Endothelial cell of umbilical vein (primary cell): ENCODE results near the gene ERAP2. TPM values are rescaled to one million over a fixed set of nuclear protein-coding genes. Genes with fewer than 3 reads are reported as not detected.

ENCODE experiments used
- BruUV-seq: library from RNA; stranded (reverse); fragments of 400-500 nt; replicated peaks from 2 replicates; lab custom pipeline; 2021; lab: Mats Ljungman, UMichigan
- CTCF ChIA-PET: fragments of 300-600, 350-600 bp; sonication (Branson Sonifier 250); formaldehyde crosslinking; loops from one replicate; lab custom pipeline; 2021; ENCODE audit warnings: antibody characterized with exemption, inconsistent platforms; lab: Charles Lee
- POLR2A ChIA-PET: fragments of 300-600, 350-600 bp; sonication (Branson Sonifier 250); formaldehyde crosslinking; loops from one replicate; lab custom pipeline; 2021; ENCODE audit warnings: antibody characterized with exemption, inconsistent platforms; lab: Charles Lee
- DNase-seq: peaks from one replicate; pipeline ENCODE4 v3.0.0-alpha.2; 2011; ENCODE audit warnings: low read depth, low spot score
- FAIRE-seq: peaks from 2 replicates; lab custom pipeline; 2011; peaks lifted over from hg19 to GRCh38; lab: Jason Lieb, UNC
- H2AFZ ChIP-seq: 2 replicates; pipeline ENCODE4 v1.6.0; 2012; ENCODE audit warnings: low read depth, low read length, control low read depth, inconsistent platforms
- H3K27ac ChIP-seq: 2 replicates; pipeline ENCODE4 v1.5.1; 2011; ENCODE audit warnings: low read depth, mild to moderate bottlenecking, control low read depth, low read length, moderate library complexity; ENCODE audit not compliant: insufficient read depth
- H3K27me3 ChIP-seq, 2 experiments: 2 replicates each; pipeline versions ENCODE4 v1.6.0 to v1.6.1; 2011; ENCODE audit warnings: low read length in 2 of 2, mixed read lengths in 1 of 2; ENCODE audit not compliant: control insufficient read depth in 2 of 2, insufficient read depth in 2 of 2
- H3K36me3 ChIP-seq, 2 experiments: 2 replicates in 1 of 2; 3 replicates in 1 of 2; pipeline ENCODE4 v1.5.1; 2011; ENCODE audit warnings: low read length in 2 of 2, mild to moderate bottlenecking in 1 of 2, moderate library complexity in 1 of 2; ENCODE audit not compliant: control insufficient read depth in 2 of 2, insufficient read depth in 2 of 2; ENCODE audit errors: extremely low read depth in 1 of 2
- H3K4me1 ChIP-seq: 3 replicates; pipeline ENCODE4 v1.5.1; 2011; ENCODE audit warnings: mild to moderate bottlenecking, low read length; ENCODE audit not compliant: control insufficient read depth, insufficient read depth; ENCODE audit errors: extremely low read depth
- H3K4me2 ChIP-seq: 2 replicates; pipeline ENCODE4 v1.6.1; 2011; ENCODE audit warnings: low read length, control low read depth, mixed read lengths; ENCODE audit not compliant: insufficient read depth
- H3K4me3 ChIP-seq, 3 experiments: fragments of 200-600 bp in 1 of 3; sonication (generic), shearing (Covaris generic) in 1 of 3; replicated peaks in 1 of 3; 2 replicates each; pipeline ENCODE4 v1.5.1; 2011 to 2016; ENCODE audit warnings: control low read depth in 3 of 3, low read length in 3 of 3, mild to moderate bottlenecking in 2 of 3, inconsistent platforms in 1 of 3, low read depth in 1 of 3, moderate library complexity in 1 of 3; ENCODE audit not compliant: insufficient read depth in 1 of 3
- H3K79me2 ChIP-seq: 2 replicates; pipeline ENCODE4 v1.6.0; 2012; ENCODE audit warnings: low read length, inconsistent platforms; ENCODE audit not compliant: control insufficient read depth, insufficient read depth
- H3K9ac ChIP-seq: replicated peaks from 2 replicates; pipeline ENCODE3; 2011; ENCODE audit warnings: low read length, control low read depth; ENCODE audit not compliant: insufficient read depth; ENCODE audit errors: extremely low read depth
- H3K9me1 ChIP-seq: replicated peaks from 3 replicates; pipeline ENCODE4 v1.6.0; 2011; ENCODE audit warnings: mild to moderate bottlenecking, low read length; ENCODE audit not compliant: control insufficient read depth, insufficient read depth; ENCODE audit errors: extremely low read depth
- H3K9me3 ChIP-seq: replicated peaks from 2 replicates; pipeline ENCODE4 v1.5.1; 2012; ENCODE audit warnings: low read length, inconsistent platforms; ENCODE audit not compliant: control insufficient read depth, insufficient read depth
- H4K20me1 ChIP-seq: replicated peaks from 2 replicates; pipeline ENCODE3; 2011; ENCODE audit warnings: mild to moderate bottlenecking, low read length; ENCODE audit not compliant: control insufficient read depth, insufficient read depth; ENCODE audit errors: extremely low read depth
- CTCF ChIP-seq, 2 donors: IDR thresholded peaks; 1 replicate in 1 of 2; 2 replicates in 1 of 2; pipeline ENCODE4 v1.5.1; 2011; ENCODE audit warnings: low read length in 2 of 2, mild to moderate bottlenecking in 2 of 2, moderate library complexity in 2 of 2, control low read depth in 1 of 2, inconsistent platforms in 1 of 2, low read depth in 1 of 2; ENCODE audit not compliant: insufficient read depth in 1 of 2; ENCODE audit errors: extremely low read depth in 1 of 2
- EZH2 ChIP-seq: IDR thresholded peaks from 2 replicates; pipeline ENCODE4 v1.6.1; 2012; ENCODE audit warnings: borderline replicate concordance, low read depth, mild to moderate bottlenecking, moderate library complexity, low read length, inconsistent platforms; ENCODE audit not compliant: severe bottlenecking
- FOS ChIP-seq: IDR thresholded peaks from 2 replicates; pipeline ENCODE4 v1.6.1; 2011; ENCODE audit warnings: mild to moderate bottlenecking, low read length, moderate library complexity, borderline replicate concordance; ENCODE audit not compliant: insufficient read depth
- GATA2 ChIP-seq: IDR thresholded peaks from 2 replicates; pipeline ENCODE4 v1.7.0; 2011; ENCODE audit warnings: low read depth, mild to moderate bottlenecking, moderate library complexity, mixed read lengths, low read length; ENCODE audit not compliant: insufficient read length, insufficient read depth
- JUN ChIP-seq: IDR thresholded peaks from 2 replicates; pipeline ENCODE4 v1.6.1; 2011; ENCODE audit warnings: borderline replicate concordance, low read depth; ENCODE audit not compliant: insufficient read length, insufficient read depth
- MYC ChIP-seq: IDR thresholded peaks from one replicate; pipeline ENCODE4 v1.6.1; 2011; ENCODE audit warnings: mild to moderate bottlenecking, low read depth, low read length
- POLR2A ChIP-seq: IDR thresholded peaks from 2 replicates; pipeline ENCODE4 v1.6.1; 2012; ENCODE audit warnings: low read depth, mild to moderate bottlenecking, control low read depth, low read length
- POLR2AphosphoS5 ChIP-seq: IDR thresholded peaks from 2 replicates; pipeline ENCODE4 v1.6.1; 2012; ENCODE audit warnings: low read depth, mild to moderate bottlenecking, control low read depth, low read length, moderate library complexity; ENCODE audit not compliant: insufficient read depth
- dilution Hi-C: fragments of 300-500 bp; cut with MboI; formaldehyde crosslinking; loops from one replicate; pipeline ENCODE4 v1.15.0; 2019; ENCODE audit warnings: low sequenced_read_pairs; ENCODE audit not compliant: extremely low pct_ligation_motif_present
- intact Hi-C: fragments of 100-400 bp; cut with micrococcal nuclease; formaldehyde crosslinking; loops from one replicate; pipeline ENCODE4 v1.10.0; 2022
- polyA plus RNA-seq, 4 experiments: library from polyadenylated mRNA; depleted of rRNA in 3 of 4; stranded (reverse) in 3 of 4; unstranded in 1 of 4; fragments of >200 nt; gene quantifications; 2 replicates each; pipeline versions ENCODE4 v1.2.1 to v1.2.3, GENCODE V29; 2011 to 2012; ENCODE audit warnings: missing spikeins in 1 of 4
- total RNA-seq: library from RNA; stranded (reverse); gene quantifications from 2 replicates; pipeline ENCODE4 v1.2.3, GENCODE V29; 2021
- TF ChIP-seq, protein P1 (sequence below): IDR thresholded peaks from 2 replicates; pipeline ENCODE4 v1.6.1; 2011; ENCODE audit not compliant: insufficient read depth, insufficient read length

The ERAP2 gene
- total and polyA plus RNA-seq, 2 donors (not counting 3 experiments of a cell fraction or from before 2014, with no cell fraction given): 3.1 to 10.0 TPM

- dilution Hi-C loops: no loop called here
- intact Hi-C loops: no loop called here
- H4K20me1 ChIP-seq: no peaks in the 10 kb centered on the region
- no peaks in the 10 kb centered on the region for H3K9me3 ChIP-seq
- H3K36me3 ChIP-seq: no peaks in the 10 kb centered on the region
- H3K4me3 ChIP-seq: no peak overlapping the region
- BruUV-seq: no TSS peak
- FAIRE-seq (no peak), DNase-seq (no peak)
- no peaks in the 10 kb centered on the region for H3K27me3 ChIP-seq
- H3K9me1 ChIP-seq: no peaks in the 10 kb centered on the region
- peaks cover 11% of the 10 kb centered on the region for H3K4me1 ChIP-seq
- no peak for TF ChIP-seq MYC
- H3K4me2 ChIP-seq: no peak overlapping the region
- ChIA-PET CTCF (no interaction called here), POLR2A (no interaction called here)
- no peak overlapping the region for H3K27ac ChIP-seq
- no peak overlapping the region for H2AFZ ChIP-seq
- no peaks in the 10 kb centered on the region for H3K79me2 ChIP-seq
- H3K9ac ChIP-seq: no peak overlapping the region
Measured at GRCh38 chr5:96836817-96837216, 39.5 kb upstream of the ERAP2 start.

DNA sequence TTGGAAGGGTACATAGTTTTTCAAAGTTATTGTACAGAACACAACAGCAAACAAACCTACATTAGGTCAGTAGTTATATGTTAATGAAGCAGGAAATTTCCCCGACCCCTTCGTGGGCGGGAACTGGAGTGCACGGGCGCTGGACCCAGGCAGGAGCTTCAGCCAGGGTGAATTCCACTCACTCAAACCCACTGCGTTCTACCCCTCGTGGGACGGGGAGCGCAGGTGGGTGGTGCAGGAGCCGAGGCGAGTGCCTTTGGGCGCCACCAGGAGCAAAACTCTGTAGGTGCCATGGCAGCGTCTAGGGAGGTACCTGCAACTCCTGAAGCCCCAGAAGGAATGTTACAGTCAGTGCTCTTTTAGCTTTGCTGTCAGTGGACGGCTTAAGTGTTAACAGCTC lies 39.0 kb upstream of the ERAP2 start:
- dilution Hi-C loops: no loop called here
- H3K9me1 ChIP-seq: no peaks in the 10 kb centered on the region
- no peak overlapping the region for H3K9ac ChIP-seq
- DNase-seq (no peak), FAIRE-seq (no peak)
- H2AFZ ChIP-seq: no peak overlapping the region
- POLR2A ChIA-PET: no interaction called here
- intact Hi-C loops: no loop called here
- no peak overlapping the region for H3K4me2 ChIP-seq
- H4K20me1 ChIP-seq: no peaks in the 10 kb centered on the region
- no peak overlapping the region for H3K4me3 ChIP-seq
- no peaks in the 10 kb centered on the region for H3K9me3 ChIP-seq
- CTCF ChIA-PET: interaction anchor here (1.5 to 2.6 kb wide), 2 partner anchors 19 to 32 kb away, joined by 4 to 13 read pairs; no protein-coding TSS in a partner anchor
- no peaks in the 10 kb centered on the region for H3K79me2 ChIP-seq
- peaks cover 11% of the 10 kb centered on the region for H3K4me1 ChIP-seq
- no peaks in the 10 kb centered on the region for H3K27me3 ChIP-seq
- H3K27ac ChIP-seq: no peak overlapping the region
- no peak for TF ChIP-seq POLR2A
- TF ChIP-seq, protein P1, sequence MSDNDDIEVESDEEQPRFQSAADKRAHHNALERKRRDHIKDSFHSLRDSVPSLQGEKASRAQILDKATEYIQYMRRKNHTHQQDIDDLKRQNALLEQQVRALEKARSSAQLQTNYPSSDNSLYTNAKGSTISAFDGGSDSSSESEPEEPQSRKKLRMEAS: no peak
- TF ChIP-seq GATA2: no peak
- no peak for TF ChIP-seq MYC
- TF ChIP-seq JUN: no peak
- TF ChIP-seq CTCF (IDR thresholded peaks at IDR 0.05; ENCODE audit: extremely low read depth in 1 of 2, insufficient read depth in 1 of 2, low read depth in 1 of 2, low read length in 2 of 2): no peak
- no peak for TF ChIP-seq EZH2
- TF ChIP-seq POLR2AphosphoS5: no peak
- no peak for TF ChIP-seq FOS
- BruUV-seq: no TSS peak
- no peaks in the 10 kb centered on the region for H3K36me3 ChIP-seq
